IMR-90 (cell line): ENCODE measurements around the gene ZNF232. TPM values are rescaled to one million over a fixed set of nuclear protein-coding genes. Genes with fewer than 3 reads are reported as not detected.

Experiments
- ATAC-seq: fragments of 200-7000 bp; cut with Tn5 transposase; 2 replicates; pipeline ENCODE4 v1.9.1; 2020; ENCODE audit warnings: low read depth, mild to moderate bottlenecking, moderate library complexity
- BruUV-seq: library from RNA; stranded (reverse); fragments of 400-500 nt; replicated peaks from 2 replicates; lab custom pipeline; 2021; lab: Mats Ljungman, UMichigan
- CTCF ChIA-PET: fragments of 300-600 bp; formaldehyde crosslinking; extraction: SDS; loops from one replicate; lab custom pipeline; 2021; ENCODE audit warnings: antibody characterized with exemption; lab: Yijun Ruan, JAX
- POLR2A ChIA-PET: fragments of 300-600 bp; sonication (Branson Sonifier 250); formaldehyde crosslinking; loops from one replicate; lab custom pipeline; 2022; ENCODE audit warnings: antibody characterized with exemption; ENCODE audit not compliant: unreplicated experiment; lab: Charles Lee
- DNase-seq: peaks from one replicate; pipeline ENCODE4 v3.0.0; 2013
- H2AFZ ChIP-seq: replicated peaks from 2 replicates; pipeline ENCODE3; 2013; ENCODE audit warnings: low read length, mild to moderate bottlenecking; ENCODE audit not compliant: poor library complexity
- H2AK5ac ChIP-seq: 2 replicates; pipeline ENCODE4 v1.6.1; 2013; ENCODE audit warnings: low read depth, low read length, inconsistent platforms
- H2AK9ac ChIP-seq: replicated peaks from 2 replicates; pipeline ENCODE3; 2013; ENCODE audit warnings: mild to moderate bottlenecking, low read depth, low read length, moderate library complexity; ENCODE audit not compliant: poor library complexity
- H2BK120ac ChIP-seq: 2 replicates; pipeline ENCODE4 v1.6.1; 2013; ENCODE audit warnings: low read depth, low read length, inconsistent platforms
- H2BK15ac ChIP-seq: 3 replicates; pipeline ENCODE4 v1.6.1; 2013; ENCODE audit warnings: low read depth, low read length, inconsistent platforms
- H2BK20ac ChIP-seq: 2 replicates; pipeline ENCODE4 v1.6.1; 2013; ENCODE audit warnings: low read depth, mild to moderate bottlenecking, inconsistent platforms, low read length, moderate library complexity
- H2BK5ac ChIP-seq: 2 replicates; pipeline ENCODE4 v1.6.1; 2013; ENCODE audit warnings: mild to moderate bottlenecking, low read depth, low read length, inconsistent platforms; ENCODE audit not compliant: poor library complexity, severe bottlenecking
- H3K14ac ChIP-seq: replicated peaks from 2 replicates; pipeline ENCODE4 v1.6.1; 2013; ENCODE audit warnings: low read depth, low read length, inconsistent platforms
- H3K18ac ChIP-seq: 2 replicates; pipeline ENCODE4 v1.6.1; 2013; ENCODE audit warnings: low read depth, low read length, control low read depth
- H3K23ac ChIP-seq: 2 replicates; pipeline ENCODE4 v1.6.1; 2013; ENCODE audit warnings: low read depth, low read length, inconsistent platforms
- H3K27ac ChIP-seq: 2 replicates; pipeline ENCODE4 v1.5.1; 2013; ENCODE audit warnings: mild to moderate bottlenecking, control low read depth, low read length; ENCODE audit not compliant: insufficient read depth
- H3K27me3 ChIP-seq: 2 replicates; pipeline ENCODE4 v1.6.1; 2013; ENCODE audit warnings: low read length; ENCODE audit not compliant: control insufficient read depth, insufficient read depth
- H3K36me3 ChIP-seq: 2 replicates; pipeline ENCODE4 v1.6.1; 2013; ENCODE audit warnings: low read length, mixed read lengths; ENCODE audit not compliant: control insufficient read depth, insufficient read depth
- H3K4ac ChIP-seq: 2 replicates; pipeline ENCODE4 v1.6.1; 2013; ENCODE audit warnings: low read depth, low read length, inconsistent platforms
- H3K4me1 ChIP-seq: 2 replicates; pipeline ENCODE4 v1.6.1; 2013; ENCODE audit warnings: low read length, mixed read lengths; ENCODE audit not compliant: control insufficient read depth, insufficient read depth
- H3K4me2 ChIP-seq: 2 replicates; pipeline ENCODE4 v1.6.1; 2013; ENCODE audit warnings: low read depth, mild to moderate bottlenecking, control low read depth, low read length, moderate library complexity
- H3K4me3 ChIP-seq: 2 replicates; pipeline ENCODE4 v1.5.1; 2013; ENCODE audit warnings: low read depth, mild to moderate bottlenecking, control low read depth, low read length, moderate library complexity; ENCODE audit not compliant: insufficient read depth
- H3K56ac ChIP-seq: 2 replicates; pipeline ENCODE4 v1.6.1; 2013; ENCODE audit warnings: low read length, inconsistent platforms; ENCODE audit not compliant: insufficient read depth; ENCODE audit errors: extremely low read depth
- H3K79me1 ChIP-seq, 2 experiments: 2 replicates each; pipeline ENCODE4 v1.6.1; 2013; ENCODE audit warnings: low read length in 2 of 2, inconsistent platforms in 1 of 2, low read depth in 1 of 2
- H3K9ac ChIP-seq: 2 replicates; pipeline ENCODE4 v1.6.1; 2013; ENCODE audit warnings: low read depth, low read length, control low read depth
- H3K9me1 ChIP-seq: 2 replicates; pipeline ENCODE4 v1.6.1; 2013; ENCODE audit warnings: low read length, inconsistent platforms; ENCODE audit not compliant: insufficient read depth
- H3K9me3 ChIP-seq: 2 replicates; pipeline ENCODE4 v1.6.1; 2013; ENCODE audit warnings: low read length; ENCODE audit not compliant: control insufficient read depth, insufficient read depth
- H4K20me1 ChIP-seq: 2 replicates; pipeline ENCODE4 v1.6.1; 2013; ENCODE audit warnings: low read length, inconsistent platforms; ENCODE audit not compliant: insufficient read depth
- H4K5ac ChIP-seq: 2 replicates; pipeline ENCODE4 v1.6.1; 2013; ENCODE audit warnings: mild to moderate bottlenecking, low read depth, low read length, control low read depth
- H4K8ac ChIP-seq, 2 experiments: 2 replicates each; pipeline ENCODE4 v1.6.1; 2013; ENCODE audit warnings: low read depth in 2 of 2, low read length in 2 of 2, control low read depth in 1 of 2, inconsistent platforms in 1 of 2
- H4K91ac ChIP-seq: 2 replicates; pipeline ENCODE4 v1.6.1; 2013; ENCODE audit warnings: low read depth, low read length, inconsistent platforms; ENCODE audit not compliant: insufficient read depth
- BHLHE40 ChIP-seq: fragments of 150-350 bp; IDR thresholded peaks from 2 replicates; pipeline ENCODE4 v1.6.1; 2016; ENCODE audit warnings: mild to moderate bottlenecking, low read depth, low read length
- CEBPB ChIP-seq: IDR thresholded peaks from 2 replicates; pipeline ENCODE4 v1.6.1; 2012; ENCODE audit warnings: low read depth, low read length, improper control_type of control experiment
- CHD1 ChIP-seq: IDR thresholded peaks from 2 replicates; pipeline ENCODE4 v1.6.1; 2012; ENCODE audit warnings: low read depth, low read length, improper control_type of control experiment
- CTCF ChIP-seq: conservative IDR thresholded peaks from 2 replicates; pipeline ENCODE4 v1.5.1; 2012; ENCODE audit warnings: mild to moderate bottlenecking, low read depth, low read length, improper control_type of control experiment
- ELK1 ChIP-seq: fragments of 150-350 bp; IDR thresholded peaks from 2 replicates; pipeline ENCODE4 v1.6.1; 2016; ENCODE audit warnings: low read depth, mild to moderate bottlenecking, low read length, moderate library complexity, borderline replicate concordance
- FOS ChIP-seq: fragments of 150-350 bp; IDR thresholded peaks from 2 replicates; pipeline ENCODE4 v1.6.1; 2016; ENCODE audit warnings: low read depth, low read length
- MAFK ChIP-seq: IDR thresholded peaks from 2 replicates; pipeline ENCODE4 v1.6.1; 2012; ENCODE audit warnings: low read depth, low read length, improper control_type of control experiment
- MXI1 ChIP-seq: IDR thresholded peaks from 2 replicates; pipeline ENCODE4 v1.6.1; 2012; ENCODE audit warnings: low read depth, mild to moderate bottlenecking, low read length, moderate library complexity, borderline replicate concordance
- NFE2L2 ChIP-seq: fragments of 150-350 bp; IDR thresholded peaks from 2 replicates; pipeline ENCODE4 v1.6.1; 2016; ENCODE audit warnings: low read depth, mild to moderate bottlenecking, low read length
- POLR2A ChIP-seq: IDR thresholded peaks from 2 replicates; pipeline ENCODE4 v1.6.1; 2012; ENCODE audit warnings: mild to moderate bottlenecking, low read depth, low read length
- RAD21 ChIP-seq: IDR thresholded peaks from 2 replicates; pipeline ENCODE4 v1.6.1; 2012; ENCODE audit warnings: low read length, improper control_type of control experiment
- RCOR1 ChIP-seq: IDR thresholded peaks from 2 replicates; pipeline ENCODE4 v1.6.1; 2012; ENCODE audit warnings: mild to moderate bottlenecking, low read length, improper control_type of control experiment; ENCODE audit not compliant: insufficient replicate concordance
- RFX5 ChIP-seq: IDR thresholded peaks from 2 replicates; pipeline ENCODE4 v1.8.0; 2012; ENCODE audit warnings: low read depth, mild to moderate bottlenecking, low read length, moderate library complexity
- SMC3 ChIP-seq: fragments of 150-350 bp; IDR thresholded peaks from 2 replicates; pipeline ENCODE4 v1.6.1; 2016; ENCODE audit warnings: low read depth, mild to moderate bottlenecking, antibody characterized with exemption, low read length, moderate library complexity
- USF2 ChIP-seq: fragments of 150-350 bp; IDR thresholded peaks from 2 replicates; pipeline ENCODE4 v1.6.1; 2017; ENCODE audit warnings: mild to moderate bottlenecking, antibody characterized with exemption, low read length, low read depth
- WGBS, 2 experiments: methylation state at CpG; one replicate each; pipeline versions ENCODE4 v1.1.5 to v1.1.7; 2013; ENCODE audit warnings: missing lambda C conversion rate in 2 of 2; ENCODE audit not compliant: insufficient read length in 1 of 2; ENCODE audit errors: extremely low coverage in 2 of 2; 5-methylcytosine and 5-hydroxymethylcytosine counted together
- dilution Hi-C: fragments of 300-500 bp; cut with HindIII; formaldehyde crosslinking; loops from one replicate; pipeline ENCODE4 v1.14.3; 2018; ENCODE audit warnings: low sequenced_read_pairs; ENCODE audit not compliant: unreplicated experiment
- in situ Hi-C: fragments of 300-500 bp; cut with MboI; formaldehyde crosslinking; loops from 3 replicates; pipeline ENCODE4 v1.14.3; 2019; ENCODE audit warnings: low sequenced_read_pairs, inconsistent platforms, mixed read lengths
- intact Hi-C: fragments of 100-400 bp; cut with micrococcal nuclease; formaldehyde crosslinking; loops from 2 replicates; pipeline ENCODE4 v1.10.0; 2022
- polyA plus RNA-seq, 3 experiments: library from polyadenylated mRNA; depleted of rRNA; stranded (reverse); fragments of >200 nt; gene quantifications; 2 replicates each; pipeline ENCODE4 v1.2.3, GENCODE V29; 2012; ENCODE audit warnings: low replicate concordance in 1 of 3
- total RNA-seq: library from RNA; depleted of rRNA; stranded (reverse); fragments of >200 nt; gene quantifications from 2 replicates; pipeline ENCODE4 v1.2.3, GENCODE V29; 2012

The ZNF232 gene
- total and polyA plus RNA-seq, 2 of the 4 experiments (the other 2 are of a cell fraction), result 3.2 to 6.5 TPM

GRCh38 chr17:5120036-5120435 lies 8.4 kb upstream of the ZNF232 start:
- Histone ChIP-seq H2AK5ac (no peak overlapping the region), H2BK5ac (no peak overlapping the region), H3K4ac (no peak overlapping the region), H3K4me2 (no peak overlapping the region), H3K9me1 (no peaks in the 10 kb centered on the region), H3K27ac (no peak overlapping the region), H4K20me1 (no peaks in the 10 kb centered on the region), H2BK15ac (no peak overlapping the region), H4K5ac (no peak overlapping the region), H3K18ac (no peak overlapping the region), H2AFZ (no peak overlapping the region), H3K79me1 (no peaks in the 10 kb centered on the region), H3K56ac (no peak overlapping the region), H3K36me3 (no peaks in the 10 kb centered on the region), H3K4me3 (no peak overlapping the region), H3K23ac (no peak overlapping the region), H2BK20ac (no peak overlapping the region), H3K14ac (no peak overlapping the region), H4K8ac (no peak overlapping the region), H3K9ac (no peak overlapping the region), H4K91ac (no peak overlapping the region), H3K4me1 (no peaks in the 10 kb centered on the region), H3K27me3 (peaks cover 63% of the 10 kb centered on the region), H2BK120ac (no peak overlapping the region), H3K9me3 (peaks cover 19% of the 10 kb centered on the region), H2AK9ac (no peak overlapping the region)
- CTCF ChIA-PET, result no interaction called here
- TF ChIP-seq RAD21 (no peak), RCOR1 (no peak), NFE2L2 (no peak), CEBPB (no peak), USF2 (no peak), CHD1 (no peak), MAFK (no peak), FOS (no peak), ELK1 (no peak), BHLHE40 (no peak), RFX5 (no peak), SMC3 (no peak), CTCF (no peak), POLR2A (no peak), MXI1 (no peak)
- DNase-seq (no peak), ATAC-seq (no peak)
- no TSS peak for BruUV-seq
- WGBS, 2 experiments, result 69% methylated on average over 4 of the region's 7 CpGs; no CpG with 5 or more reads in 1 of the 2 experiments
- intact Hi-C loops, result no loop called here
- POLR2A ChIA-PET, result no interaction called here
- dilution Hi-C loops, result no loop called here
- in situ Hi-C loops, result no loop called here
